Measurements from ENCODE around the gene TSHZ3.

Gene TSHZ3

GRCh38 chr19:31312677-31313244 lies 36.5 kb downstream of the TSHZ3 start:
- DNase-seq (ENCODE audit: low read depth in 2 of 2): no peak

GRCh38 chr19:31312009-31312676 lies 37.1 kb downstream of the TSHZ3 start:
- DNase-seq (ENCODE audit: low read depth in 2 of 2): peak; percentile 4 to 7

- DNase-seq (ENCODE audit: low read depth in 2 of 2): no peak
These were observed 38.7 kb downstream of the TSHZ3 start for GRCh38 chr19:31310432-31311133.

GRCh38 chr19:31308781-31309180 lies 40.5 kb downstream of the TSHZ3 start:
- no peak for DNase-seq (ENCODE audit: low read depth in 2 of 2)

GRCh38 chr19:31307071-31307669 lies 42.1 kb downstream of the TSHZ3 start:
- no peak for DNase-seq (ENCODE audit: low read depth in 2 of 2)

- no peak for DNase-seq (ENCODE audit: low read depth in 2 of 2)
These were observed 43.1 kb downstream of the TSHZ3 start for GRCh38 chr19:31306006-31306753.

GRCh38 chr19:31304831-31305312 lies 44.4 kb downstream of the TSHZ3 start:
- DNase-seq (ENCODE audit: low read depth in 2 of 2): no peak

GRCh38 chr19:31303262-31303815 lies 45.9 kb downstream of the TSHZ3 start:
- DNase-seq (ENCODE audit: low read depth in 2 of 2): no peak

GRCh38 chr19:31301306-31301980 lies 47.8 kb downstream of the TSHZ3 start:
- no peak for DNase-seq (ENCODE audit: low read depth in 2 of 2)

GRCh38 chr19:31300422-31300821 lies 48.8 kb downstream of the TSHZ3 start:
- no peak for DNase-seq (ENCODE audit: low read depth in 2 of 2)

GRCh38 chr19:31299665-31300064 lies 49.6 kb downstream of the TSHZ3 start:
- no peak for DNase-seq (ENCODE audit: low read depth in 2 of 2)

GRCh38 chr19:31297991-31298390 lies 51.2 kb downstream of the TSHZ3 start:
- DNase-seq (ENCODE audit: low read depth in 2 of 2): no peak

- DNase-seq (ENCODE audit: low read depth in 2 of 2): no peak
These were observed 52.4 kb downstream of the TSHZ3 start for GRCh38 chr19:31296741-31297390.

GRCh38 chr19:31294189-31294588 lies 55.0 kb downstream of the TSHZ3 start:
- no peak for DNase-seq (ENCODE audit: low read depth in 2 of 2)

- no peak for DNase-seq (ENCODE audit: low read depth in 2 of 2)
These were observed 56.5 kb downstream of the TSHZ3 start for GRCh38 chr19:31292639-31293185.

- no peak for DNase-seq (ENCODE audit: low read depth in 2 of 2)
These were observed 58.2 kb downstream of the TSHZ3 start for GRCh38 chr19:31290931-31291590.

GRCh38 chr19:31289976-31290375 lies 59.3 kb downstream of the TSHZ3 start:
- DNase-seq (ENCODE audit: low read depth in 2 of 2): no peak

GRCh38 chr19:31289381-31289880 lies 59.8 kb downstream of the TSHZ3 start:
- DNase-seq (ENCODE audit: low read depth in 2 of 2): no peak

- DNase-seq (ENCODE audit: low read depth in 2 of 2): no peak
These were observed 62.7 kb downstream of the TSHZ3 start for GRCh38 chr19:31286491-31286890.
